ENCODE results near the gene POLR3K. TPM values are rescaled to one million over a fixed set of nuclear protein-coding genes. Genes with fewer than 3 reads are reported as not detected.
A peak's percentile ranks its signal among the peaks of the same experiment; 100 is the strongest.

POLR3K gene
- total and polyA plus RNA-seq, 2 donors (not counting 3 experiments of a cell fraction or from before 2014, with no cell fraction given): 20.6 to 33.2 TPM

DNA sequence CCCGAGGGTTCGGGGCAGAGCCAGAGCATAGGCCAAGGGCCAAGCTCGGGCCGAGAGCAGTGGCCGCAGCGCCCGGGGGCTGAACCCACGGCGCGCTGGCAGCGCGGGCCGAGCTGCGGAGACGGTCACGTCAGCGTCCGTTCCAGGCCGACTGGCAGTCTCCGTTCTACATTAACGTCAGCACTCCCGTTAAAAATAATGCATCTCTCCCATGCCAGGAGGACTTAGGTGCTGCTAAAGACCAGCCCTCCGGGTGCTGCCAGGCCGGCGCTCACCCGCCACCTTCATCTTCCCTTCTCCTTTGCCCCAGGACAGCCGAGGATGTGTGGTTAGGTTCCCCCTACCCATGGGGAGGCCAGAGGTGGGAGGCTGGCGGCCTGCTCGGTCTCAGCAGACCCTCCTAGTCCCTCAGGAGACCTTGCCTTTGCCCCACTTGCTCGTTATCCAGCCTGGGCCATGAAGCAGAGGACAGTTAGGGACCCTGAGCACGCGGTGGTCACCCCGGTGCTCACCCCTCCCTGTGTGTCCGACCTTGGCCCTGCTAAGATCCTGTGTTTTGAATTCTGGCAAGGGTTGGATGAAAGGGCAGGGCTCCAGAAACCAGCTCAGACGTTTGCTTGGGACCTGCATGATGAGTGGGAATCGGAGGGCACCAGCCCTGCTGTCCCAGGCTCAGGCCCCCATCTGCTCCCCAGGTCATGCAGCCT lies 25.2 kb upstream of the POLR3K start:
- Histone ChIP-seq H3K4me2 (ENCODE audit: insufficient read depth, low read length) (peak overlapping the region; percentile 86), H4K20me1 (replicated peaks; ENCODE audit: control insufficient read depth, extremely low read depth, insufficient read depth, low read length) (no peaks in the 10 kb centered on the region), H3K9me3 (replicated peaks; ENCODE audit: control insufficient read depth, insufficient read depth, low read length) (no peaks in the 10 kb centered on the region), H3K4me1 (ENCODE audit: control insufficient read depth, extremely low read depth, insufficient read depth, low read length) (peaks cover 37% of the 10 kb centered on the region), H2AFZ (ENCODE audit: low read depth, low read length) (no peak overlapping the region), H3K79me2 (ENCODE audit: control insufficient read depth, insufficient read depth, low read length) (peaks cover 4% of the 10 kb centered on the region), H3K9me1 (replicated peaks; ENCODE audit: control insufficient read depth, extremely low read depth, insufficient read depth, low read length) (no peaks in the 10 kb centered on the region), H3K4me3 (replicated peaks in 1 of 3; ENCODE audit: insufficient read depth in 1 of 3, low read depth in 1 of 3, low read length in 3 of 3) (peak overlapping the region; percentile 13 to 73 (median 47)), H3K36me3 (ENCODE audit: control insufficient read depth in 2 of 2, extremely low read depth in 1 of 2, insufficient read depth in 2 of 2, low read length in 2 of 2) (peaks cover 4 to 7% of the 10 kb centered on the region in 2 experiments), H3K27me3 (ENCODE audit: control insufficient read depth in 2 of 2, insufficient read depth in 2 of 2, low read length in 2 of 2) (no peaks in the 10 kb centered on the region), H3K9ac (replicated peaks; ENCODE audit: extremely low read depth, insufficient read depth, low read length) (peak overlapping the region; percentile 94), H3K27ac (ENCODE audit: insufficient read depth, low read depth, low read length) (peak overlapping the region; percentile 92)
- ChIA-PET POLR2A (no interaction called here), CTCF (interaction anchor here (1.0 to 18.5 kb wide), 4 partner anchors 12 to 28 kb away, joined by 3 to 790 read pairs (median 33); no protein-coding TSS in a partner anchor)
- DNase-seq (ENCODE audit: low read depth, low spot score): peak; percentile 49
- no peak for TF ChIP-seq FOS (IDR thresholded peaks at IDR 0.05; ENCODE audit: borderline replicate concordance, insufficient read depth, low read length)
- TF ChIP-seq EZH2 (IDR thresholded peaks at IDR 0.05; ENCODE audit: borderline replicate concordance, low read depth, low read length, severe bottlenecking): no peak
- TF ChIP-seq JUN (IDR thresholded peaks at IDR 0.05; ENCODE audit: borderline replicate concordance, insufficient read depth, insufficient read length, low read depth): no peak
- TF ChIP-seq POLR2A (IDR thresholded peaks at IDR 0.05; ENCODE audit: low read depth, low read length): no peak
- peak; percentile 49 for TF ChIP-seq POLR2AphosphoS5 (IDR thresholded peaks at IDR 0.05; ENCODE audit: insufficient read depth, low read depth, low read length)
- TF ChIP-seq GATA2 (IDR thresholded peaks at IDR 0.05; ENCODE audit: insufficient read depth, insufficient read length, low read depth, low read length): no peak
- dilution Hi-C loops (cut with MboI; ENCODE audit: extremely low pct_ligation_motif_present, low sequenced_read_pairs) (no loop called here), intact Hi-C loops (cut with micrococcal nuclease) (no loop called here)
- peak; percentile 26 for FAIRE-seq
- BruUV-seq (replicated peaks): TSS peak; percentile 36

Data from endothelial cell of umbilical vein (primary cell).